SK-N-SH (cell line): ENCODE data around the gene REM1.

Experiments
- CTCF ChIP-seq: fragments of 200-600 bp; sonication (generic); IDR thresholded peaks from 2 replicates; pipeline ENCODE4 v1.6.1; 2017; ENCODE audit warnings: antibody characterized with exemption, mild to moderate bottlenecking, moderate library complexity
- EP300 ChIP-seq, 2 experiments: IDR thresholded peaks; 2 replicates each; pipeline versions ENCODE4 v1.4.0 to v1.6.1; 2012; ENCODE audit warnings: borderline replicate concordance in 1 of 2, low read depth in 1 of 2, low read length in 1 of 2
- EZH2phosphoT487 ChIP-seq: fragments of 200-600 bp; sonication (generic); IDR thresholded peaks from 2 replicates; pipeline ENCODE4 v1.6.1; 2017; ENCODE audit warnings: low read depth, mixed run types, mild to moderate bottlenecking, antibody characterized with exemption, moderate library complexity, borderline replicate concordance
- PBX3 ChIP-seq: IDR thresholded peaks from 2 replicates; pipeline ENCODE4; 2012
- POLR2AphosphoS5 ChIP-seq: IDR thresholded peaks from 2 replicates; pipeline ENCODE4 v1.6.1; 2012; ENCODE audit warnings: low read depth, low read length
- RFX5 ChIP-seq: IDR thresholded peaks from 2 replicates; pipeline ENCODE4 v1.6.1; 2012; ENCODE audit warnings: mild to moderate bottlenecking, improper control_type of control experiment, low read length
- TEAD4 ChIP-seq: IDR thresholded peaks from 2 replicates; pipeline ENCODE4 v1.4.0; 2012; ENCODE audit warnings: mild to moderate bottlenecking, borderline replicate concordance; ENCODE audit not compliant: insufficient read depth
- USF2 ChIP-seq: fragments of 150-350 bp; IDR thresholded peaks from 2 replicates; pipeline ENCODE4 v1.6.1; 2017; ENCODE audit warnings: antibody characterized with exemption, low read length, low read depth, borderline replicate concordance

DNA sequence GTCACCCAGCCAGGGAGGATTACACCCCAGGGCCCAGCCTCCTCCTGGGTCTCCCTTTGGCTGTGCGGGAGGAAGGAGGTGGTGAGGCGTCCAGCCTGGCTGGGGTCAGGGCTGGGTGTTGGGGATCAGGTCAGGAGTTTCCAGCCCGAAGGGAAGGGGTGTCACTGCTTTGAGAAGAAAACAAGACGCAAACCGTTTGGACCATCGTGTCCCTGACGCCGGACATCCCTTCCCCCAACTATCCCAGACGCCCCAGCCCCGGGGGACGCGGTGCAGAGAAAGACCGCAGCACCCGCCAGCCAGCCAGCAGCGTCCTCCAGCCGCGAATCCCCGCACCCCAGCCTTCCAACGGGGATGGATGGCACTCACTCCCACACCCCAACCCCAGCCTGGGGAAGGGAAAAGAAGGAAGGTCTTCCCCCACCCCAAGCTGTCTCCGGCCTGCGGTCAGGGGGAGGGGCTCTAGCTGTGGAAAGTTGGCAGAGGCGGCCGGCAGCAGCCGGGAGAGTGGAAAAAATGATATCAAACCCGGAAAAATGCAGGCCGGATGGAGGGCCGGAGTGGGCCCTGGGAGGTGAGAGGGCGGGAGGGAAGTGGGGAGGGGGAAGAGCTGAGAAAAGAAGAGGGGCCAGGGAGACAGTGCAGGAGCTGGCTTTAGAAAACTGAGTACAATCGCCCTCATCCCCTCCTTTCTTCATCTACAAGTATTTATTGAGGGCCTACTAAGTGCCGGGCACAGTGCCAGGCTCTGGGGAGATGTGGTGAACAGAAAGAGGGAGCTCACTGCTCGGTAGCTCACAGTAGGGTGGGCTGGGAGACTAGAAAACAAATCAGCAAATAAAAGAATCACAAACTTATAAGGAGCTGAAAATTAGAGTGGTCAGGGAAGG is 10.6 kb downstream of the REM1 start:
- no peak for TF ChIP-seq CTCF
- TF ChIP-seq EZH2phosphoT487, result no peak
- TF ChIP-seq RFX5, result no peak
- TF ChIP-seq EP300 (IDR thresholded peaks at IDR 0.05; ENCODE audit: borderline replicate concordance in 1 of 2, low read depth in 1 of 2, low read length in 1 of 2), result peak in 1 of 2 experiments; percentile 87; a peak in 3 of 4 replicates
- TF ChIP-seq PBX3, result peak; percentile 64; the same call in 1 of the 2 replicates
- no peak for TF ChIP-seq USF2
- TF ChIP-seq POLR2AphosphoS5, result peak; percentile 70
- peak; percentile 72 for TF ChIP-seq TEAD4
